SK-N-SH (cell line): ENCODE data around the gene FAM9C. TPM values are rescaled to one million over a fixed set of nuclear protein-coding genes. Genes with fewer than 3 reads are reported as not detected.
"Not testable (repeated sequence)": the region's sequence is repeated elsewhere in the genome, so short reads cannot be mapped to it uniquely, and the experiment has no call there.

Source experiments
- CTCF ChIA-PET: fragments of 300-600, 350-600 bp; formaldehyde crosslinking; extraction: SDS; loops from one replicate; lab custom pipeline; 2021; lab: Yijun Ruan, JAX
- POLR2A ChIA-PET: fragments of 350-600 bp; sonication (Branson Sonifier 250); formaldehyde crosslinking; extraction: SDS; loops from one replicate; lab custom pipeline; 2020; ENCODE audit warnings: antibody characterized with exemption, inconsistent platforms; lab: Yijun Ruan, JAX
- DNase-seq: peaks from one replicate; pipeline ENCODE4 v3.0.0; 2012
- H2AFZ ChIP-seq: fragments of 200-600 bp; sonication (generic); 2 replicates; pipeline ENCODE4 v1.8.1; 2016; ENCODE audit warnings: antibody characterized with exemption, mild to moderate bottlenecking, low read depth
- H3F3A ChIP-seq: fragments of 200-600 bp; sonication (generic); replicated peaks from 2 replicates; pipeline ENCODE3; 2016; ENCODE audit warnings: antibody characterized with exemption, mild to moderate bottlenecking; ENCODE audit not compliant: insufficient read depth
- H3K27ac ChIP-seq, 2 experiments: fragments of 200-500 bp in 1 of 2; fragments of 200-600 bp in 1 of 2; sonication (Bioruptor generic) in 1 of 2; sonication (generic), shearing (Covaris generic) in 1 of 2; 2 replicates each; pipeline versions ENCODE4 v1.5.1 to v1.6.1; 2014 to 2016; ENCODE audit warnings: low read depth in 2 of 2, inconsistent platforms in 1 of 2, low read length in 1 of 2, mild to moderate bottlenecking in 1 of 2, mixed read lengths in 1 of 2
- H3K27me3 ChIP-seq: fragments of 200-600 bp; sonication (generic), shearing (Covaris generic); 2 replicates; pipeline ENCODE4 v1.6.1; 2016; ENCODE audit warnings: mixed run types; ENCODE audit not compliant: insufficient read depth
- H3K36me3 ChIP-seq, 2 experiments: fragments of 200-500 bp in 1 of 2; fragments of 200-600 bp in 1 of 2; sonication (Bioruptor generic) in 1 of 2; sonication (generic) in 1 of 2; replicated peaks in 1 of 2; 2 replicates each; pipeline versions ENCODE3 to v1.5.1; 2014 to 2016; ENCODE audit warnings: low read length in 1 of 2, mild to moderate bottlenecking in 1 of 2; ENCODE audit not compliant: insufficient read depth in 2 of 2, control insufficient read depth in 1 of 2
- H3K4me1 ChIP-seq, 2 experiments: fragments of 200-500 bp in 1 of 2; fragments of 200-600 bp in 1 of 2; sonication (Bioruptor generic) in 1 of 2; sonication (generic), shearing (Covaris generic) in 1 of 2; 2 replicates each; pipeline versions ENCODE4 v1.5.1 to v1.6.1; 2014 to 2016; ENCODE audit warnings: low read depth in 1 of 2, low read length in 1 of 2, mixed run types in 1 of 2; ENCODE audit not compliant: insufficient read depth in 2 of 2, control insufficient read depth in 1 of 2
- H3K4me2 ChIP-seq: fragments of 200-600 bp; sonication (generic), shearing (Covaris generic); 2 replicates; pipeline ENCODE4 v1.6.1; 2017; ENCODE audit warnings: mixed run types
- H3K4me3 ChIP-seq, 2 experiments: fragments of 200-500 bp in 1 of 2; fragments of 200-600 bp in 1 of 2; sonication (Bioruptor generic) in 1 of 2; sonication (generic), shearing (Covaris generic) in 1 of 2; 2 replicates each; pipeline versions ENCODE4 v1.5.1 to v1.8.1; 2014 to 2016; ENCODE audit warnings: low read depth in 2 of 2, inconsistent platforms in 1 of 2, low read length in 1 of 2, mild to moderate bottlenecking in 1 of 2, mixed read lengths in 1 of 2, moderate library complexity in 1 of 2
- H3K79me2 ChIP-seq: fragments of 200-600 bp; sonication (generic); 2 replicates; pipeline ENCODE4 v1.8.1; 2017; ENCODE audit warnings: mild to moderate bottlenecking; ENCODE audit not compliant: insufficient read depth
- H3K9ac ChIP-seq: fragments of 200-600 bp; sonication (generic); 2 replicates; pipeline ENCODE4 v1.6.1; 2017; ENCODE audit warnings: mixed run types
- H3K9me2 ChIP-seq: fragments of 200-600 bp; sonication (generic); 2 replicates; pipeline ENCODE4 v1.6.1; 2017; ENCODE audit warnings: mixed run types
- H3K9me3 ChIP-seq: fragments of 200-600 bp; sonication (generic); 2 replicates; pipeline ENCODE4 v1.6.1; 2017; ENCODE audit warnings: mixed run types, mild to moderate bottlenecking, moderate library complexity
- H4K20me1 ChIP-seq: fragments of 200-600 bp; sonication (generic); 2 replicates; pipeline ENCODE4 v1.6.1; 2017; ENCODE audit warnings: mild to moderate bottlenecking, mixed run types; ENCODE audit not compliant: insufficient read depth
- CHD2 ChIP-seq: fragments of 150-350 bp; IDR thresholded peaks from 2 replicates; pipeline ENCODE4 v1.6.1; 2018; ENCODE audit warnings: low read length; ENCODE audit not compliant: partially characterized antibody
- EZH2phosphoT487 ChIP-seq: fragments of 200-600 bp; sonication (generic); IDR thresholded peaks from 2 replicates; pipeline ENCODE4 v1.6.1; 2017; ENCODE audit warnings: low read depth, mixed run types, mild to moderate bottlenecking, antibody characterized with exemption, moderate library complexity, borderline replicate concordance
- RCOR1 ChIP-seq: fragments of 150-350 bp; IDR thresholded peaks from 2 replicates; pipeline ENCODE4 v1.6.1; 2017; ENCODE audit warnings: antibody characterized with exemption, low read length
- REST ChIP-seq: IDR thresholded peaks from 2 replicates; pipeline ENCODE4 v1.6.1; 2012; ENCODE audit warnings: mild to moderate bottlenecking, low read depth, low read length, moderate library complexity
- WGBS: methylation state at CpG from one replicate; pipeline ENCODE4 v1.1.6; 2017; ENCODE audit warnings: low lambda C conversion rate; 5-methylcytosine and 5-hydroxymethylcytosine counted together
- polyA plus RNA-seq, 3 experiments: library from polyadenylated mRNA; depleted of rRNA; stranded (reverse); fragments of >200 nt; gene quantifications; 2 replicates each; pipeline ENCODE4 v1.2.3, GENCODE V29; 2012

Gene FAM9C
- polyA plus RNA-seq, 1 of the 3 experiments (the other 2 are of a cell fraction) = 2.6 TPM

GRCh38 chrX:13083755-13084326 is 39.4 kb upstream of the FAM9C start:
- H3K4me2 ChIP-seq, H3K9me2 ChIP-seq, DNase-seq, H3F3A ChIP-seq, H3K4me1 ChIP-seq, H3K9ac ChIP-seq, H3K4me3 ChIP-seq, H3K79me2 ChIP-seq, POLR2A ChIA-PET, CTCF ChIA-PET, H3K36me3 ChIP-seq, H4K20me1 ChIP-seq, H3K27me3 ChIP-seq, H3K27ac ChIP-seq, H2AFZ ChIP-seq, H3K9me3 ChIP-seq: not testable (repeated sequence)
- WGBS = 70% methylated on average over 9 of the region's 9 CpGs

DNA sequence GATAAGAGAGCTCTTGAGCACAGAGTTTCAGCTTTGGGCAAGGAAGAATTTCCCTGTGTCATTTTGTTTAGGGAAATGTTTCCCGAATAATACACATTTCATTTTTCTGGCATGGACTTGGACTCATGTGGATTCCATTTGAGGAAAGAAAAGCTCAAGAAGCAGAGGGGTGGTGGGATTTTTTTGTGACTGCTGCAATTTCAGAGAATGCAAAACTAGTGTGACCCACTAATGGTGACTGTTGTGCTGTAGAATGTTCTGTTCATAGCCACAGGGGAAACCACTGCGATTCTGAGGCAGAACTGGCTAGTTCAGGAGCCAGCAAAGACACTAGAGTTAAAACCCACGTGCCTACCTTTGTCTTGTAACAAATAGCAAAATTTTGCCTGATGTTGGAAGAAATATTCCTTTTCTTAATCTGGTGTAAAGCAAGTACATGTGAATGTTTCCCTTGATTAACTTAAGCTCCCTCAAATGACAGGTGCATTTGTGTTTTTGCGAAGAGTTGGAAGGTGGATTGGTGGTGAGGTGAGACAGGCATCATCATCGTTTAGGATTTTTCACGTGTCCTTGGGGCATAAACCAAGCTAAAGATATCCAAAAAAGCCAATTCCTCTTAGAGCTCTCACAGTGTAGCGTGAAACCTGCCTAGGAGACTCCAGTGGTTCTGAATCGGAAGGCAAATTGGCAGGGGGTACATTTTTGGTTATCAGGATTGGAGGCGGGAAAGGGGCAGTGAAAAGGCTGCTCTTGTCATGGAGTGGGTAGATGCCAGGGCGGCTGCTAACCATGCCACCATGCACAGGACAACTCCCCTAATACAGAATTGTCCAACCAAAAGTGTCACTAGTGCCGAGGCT is 38.0 kb upstream of the FAM9C start:
- CTCF ChIA-PET = interaction anchor here (1.0 to 2.2 kb wide), 2 partner anchors 10 to 136 kb away, joined by 3 to 7 read pairs; no protein-coding TSS in a partner anchor
- Histone ChIP-seq H3K9ac (no peak overlapping the region), H3K4me3 (no peak overlapping the region), H3K4me1 (peaks cover 0 to 7% of the 10 kb centered on the region in 2 experiments; a peak in 1 of 4 replicates), H3K27me3 (no peaks in the 10 kb centered on the region), H3K27ac (peak overlapping the region; percentile 24 to 58), H2AFZ (no peak overlapping the region), H3F3A (peaks cover 13% of the 10 kb centered on the region), H3K9me3 (no peaks in the 10 kb centered on the region), H3K36me3 (no peaks in the 10 kb centered on the region), H3K9me2 (no peaks in the 10 kb centered on the region), H3K79me2 (no peaks in the 10 kb centered on the region), H3K4me2 (no peak overlapping the region), H4K20me1 (no peaks in the 10 kb centered on the region)
- POLR2A ChIA-PET = no interaction called here
- WGBS = 62% methylated on average over 11 of the region's 11 CpGs
- no peak for DNase-seq
- TF ChIP-seq REST = no peak
- TF ChIP-seq RCOR1 = no peak
- TF ChIP-seq EZH2phosphoT487 = no peak
- TF ChIP-seq CHD2 = no peak
